SK-N-SH (cell line): ENCODE results near the gene SGTB. TPM values are rescaled to one million over a fixed set of nuclear protein-coding genes. Genes with fewer than 3 reads are reported as not detected.
A peak's percentile ranks its signal among the peaks of the same experiment; 100 is the strongest.

Experiments used
- CTCF ChIA-PET: fragments of 300-600, 350-600 bp; formaldehyde crosslinking; extraction: SDS; loops from one replicate; lab custom pipeline; 2021; lab: Yijun Ruan, JAX
- POLR2A ChIA-PET: fragments of 350-600 bp; sonication (Branson Sonifier 250); formaldehyde crosslinking; extraction: SDS; loops from one replicate; lab custom pipeline; 2020; ENCODE audit warnings: antibody characterized with exemption, inconsistent platforms; lab: Yijun Ruan, JAX
- DNase-seq: peaks from one replicate; pipeline ENCODE4 v3.0.0; 2012
- H2AFZ ChIP-seq: fragments of 200-600 bp; sonication (generic); 2 replicates; pipeline ENCODE4 v1.8.1; 2016; ENCODE audit warnings: antibody characterized with exemption, mild to moderate bottlenecking, low read depth
- H3F3A ChIP-seq: fragments of 200-600 bp; sonication (generic); replicated peaks from 2 replicates; pipeline ENCODE3; 2016; ENCODE audit warnings: antibody characterized with exemption, mild to moderate bottlenecking; ENCODE audit not compliant: insufficient read depth
- H3K27ac ChIP-seq, 2 experiments: fragments of 200-500 bp in 1 of 2; fragments of 200-600 bp in 1 of 2; sonication (Bioruptor generic) in 1 of 2; sonication (generic), shearing (Covaris generic) in 1 of 2; 2 replicates each; pipeline versions ENCODE4 v1.5.1 to v1.6.1; 2014 to 2016; ENCODE audit warnings: low read depth in 2 of 2, inconsistent platforms in 1 of 2, low read length in 1 of 2, mild to moderate bottlenecking in 1 of 2, mixed read lengths in 1 of 2
- H3K27me3 ChIP-seq: fragments of 200-600 bp; sonication (generic), shearing (Covaris generic); 2 replicates; pipeline ENCODE4 v1.6.1; 2016; ENCODE audit warnings: mixed run types; ENCODE audit not compliant: insufficient read depth
- H3K36me3 ChIP-seq, 2 experiments: fragments of 200-500 bp in 1 of 2; fragments of 200-600 bp in 1 of 2; sonication (Bioruptor generic) in 1 of 2; sonication (generic) in 1 of 2; replicated peaks in 1 of 2; 2 replicates each; pipeline versions ENCODE3 to v1.5.1; 2014 to 2016; ENCODE audit warnings: low read length in 1 of 2, mild to moderate bottlenecking in 1 of 2; ENCODE audit not compliant: insufficient read depth in 2 of 2, control insufficient read depth in 1 of 2
- H3K4me1 ChIP-seq, 2 experiments: fragments of 200-500 bp in 1 of 2; fragments of 200-600 bp in 1 of 2; sonication (Bioruptor generic) in 1 of 2; sonication (generic), shearing (Covaris generic) in 1 of 2; 2 replicates each; pipeline versions ENCODE4 v1.5.1 to v1.6.1; 2014 to 2016; ENCODE audit warnings: low read depth in 1 of 2, low read length in 1 of 2, mixed run types in 1 of 2; ENCODE audit not compliant: insufficient read depth in 2 of 2, control insufficient read depth in 1 of 2
- H3K4me2 ChIP-seq: fragments of 200-600 bp; sonication (generic), shearing (Covaris generic); 2 replicates; pipeline ENCODE4 v1.6.1; 2017; ENCODE audit warnings: mixed run types
- H3K4me3 ChIP-seq, 2 experiments: fragments of 200-500 bp in 1 of 2; fragments of 200-600 bp in 1 of 2; sonication (Bioruptor generic) in 1 of 2; sonication (generic), shearing (Covaris generic) in 1 of 2; 2 replicates each; pipeline versions ENCODE4 v1.5.1 to v1.8.1; 2014 to 2016; ENCODE audit warnings: low read depth in 2 of 2, inconsistent platforms in 1 of 2, low read length in 1 of 2, mild to moderate bottlenecking in 1 of 2, mixed read lengths in 1 of 2, moderate library complexity in 1 of 2
- H3K79me2 ChIP-seq: fragments of 200-600 bp; sonication (generic); 2 replicates; pipeline ENCODE4 v1.8.1; 2017; ENCODE audit warnings: mild to moderate bottlenecking; ENCODE audit not compliant: insufficient read depth
- H3K9ac ChIP-seq: fragments of 200-600 bp; sonication (generic); 2 replicates; pipeline ENCODE4 v1.6.1; 2017; ENCODE audit warnings: mixed run types
- H3K9me2 ChIP-seq: fragments of 200-600 bp; sonication (generic); 2 replicates; pipeline ENCODE4 v1.6.1; 2017; ENCODE audit warnings: mixed run types
- H3K9me3 ChIP-seq: fragments of 200-600 bp; sonication (generic); 2 replicates; pipeline ENCODE4 v1.6.1; 2017; ENCODE audit warnings: mixed run types, mild to moderate bottlenecking, moderate library complexity
- H4K20me1 ChIP-seq: fragments of 200-600 bp; sonication (generic); 2 replicates; pipeline ENCODE4 v1.6.1; 2017; ENCODE audit warnings: mild to moderate bottlenecking, mixed run types; ENCODE audit not compliant: insufficient read depth
- CTCF ChIP-seq: fragments of 200-600 bp; sonication (generic); IDR thresholded peaks from 2 replicates; pipeline ENCODE4 v1.6.1; 2017; ENCODE audit warnings: antibody characterized with exemption, mild to moderate bottlenecking, moderate library complexity
- GATA2 ChIP-seq: sonication (generic); formaldehyde crosslinking; IDR thresholded peaks from 2 replicates; pipeline ENCODE4 v1.5.0; 2020; ENCODE audit warnings: mild to moderate bottlenecking, missing genetic modification reagents
- MEF2A ChIP-seq: IDR thresholded peaks from 2 replicates; pipeline ENCODE4 v1.4.0; 2012; ENCODE audit warnings: low read depth, borderline replicate concordance
- MXI1 ChIP-seq: IDR thresholded peaks from 2 replicates; pipeline ENCODE4 v1.6.1; 2012; ENCODE audit warnings: mild to moderate bottlenecking, low read depth, low read length, improper control_type of control experiment
- RAD21 ChIP-seq: IDR thresholded peaks from 2 replicates; pipeline ENCODE4 v1.6.1; 2012; ENCODE audit warnings: mild to moderate bottlenecking, low read length
- RCOR1 ChIP-seq: fragments of 150-350 bp; IDR thresholded peaks from 2 replicates; pipeline ENCODE4 v1.6.1; 2017; ENCODE audit warnings: antibody characterized with exemption, low read length
- SMC3 ChIP-seq: IDR thresholded peaks from 2 replicates; pipeline ENCODE4 v1.6.1; 2012; ENCODE audit warnings: low read depth, low read length, improper control_type of control experiment
- TEAD4 ChIP-seq: IDR thresholded peaks from 2 replicates; pipeline ENCODE4 v1.4.0; 2012; ENCODE audit warnings: mild to moderate bottlenecking, borderline replicate concordance; ENCODE audit not compliant: insufficient read depth
- ZBTB33 ChIP-seq: IDR thresholded peaks from 2 replicates; pipeline ENCODE4 v1.4.0; 2012; ENCODE audit warnings: low read depth, borderline replicate concordance
- WGBS: methylation state at CpG from one replicate; pipeline ENCODE4 v1.1.6; 2017; ENCODE audit warnings: low lambda C conversion rate; 5-methylcytosine and 5-hydroxymethylcytosine counted together
- polyA plus RNA-seq, 3 experiments: library from polyadenylated mRNA; depleted of rRNA; stranded (reverse); fragments of >200 nt; gene quantifications; 2 replicates each; pipeline ENCODE4 v1.2.3, GENCODE V29; 2012

SGTB gene
- polyA plus RNA-seq, 1 of the 3 experiments (the other 2 are of a cell fraction), result 3.5 TPM

- Histone ChIP-seq H3K4me3 (no peak overlapping the region), H3K79me2 (peaks cover 4% of the 10 kb centered on the region; the same call in 1 of the 2 replicates), H3K27ac (no peak overlapping the region), H3K9ac (no peak overlapping the region), H2AFZ (no peak overlapping the region), H4K20me1 (no peaks in the 10 kb centered on the region), H3K4me1 (peaks cover 0 to 12% of the 10 kb centered on the region in 2 experiments; a peak in 2 of 4 replicates), H3K9me2 (no peaks in the 10 kb centered on the region), H3F3A (peaks cover 22% of the 10 kb centered on the region), H3K9me3 (no peaks in the 10 kb centered on the region), H3K36me3 (peaks cover 7 to 27% of the 10 kb centered on the region in 2 experiments), H3K4me2 (no peak overlapping the region), H3K27me3 (no peaks in the 10 kb centered on the region)
- DNase-seq, result no peak
- TF ChIP-seq TEAD4 (no peak), MXI1 (no peak)
- ChIA-PET CTCF (interaction anchor here (0.6 kb wide), 1 partner anchor 45 kb away, joined by 3 read pairs; no protein-coding TSS in a partner anchor), POLR2A (no interaction called here)
- 100% methylated on average over 1 of the region's 1 CpG for WGBS
These were observed 43.7 kb upstream of the SGTB start for GRCh38 chr5:65765582-65765981.

- DNase-seq, result no peak
- no peaks in the 10 kb centered on the region for H3K9me2 ChIP-seq
- H3K4me2 ChIP-seq, result no peak overlapping the region
- no peak overlapping the region for H2AFZ ChIP-seq
- H3K27me3 ChIP-seq, result no peaks in the 10 kb centered on the region
- H3K9me3 ChIP-seq, result no peaks in the 10 kb centered on the region
- no peaks in the 10 kb centered on the region for H4K20me1 ChIP-seq
- H3K4me3 ChIP-seq, result no peak overlapping the region
- ChIA-PET CTCF (no interaction called here), POLR2A (no interaction called here)
- H3K79me2 ChIP-seq, result peaks cover 4% of the 10 kb centered on the region; the same call in 1 of the 2 replicates
- H3K4me1 ChIP-seq, result 0 out of 4 replicates have a peak, but pooled peaks cover 0 to 4% of the 10 kb centered on the region in 2 experiments
- H3F3A ChIP-seq, result peaks cover 3% of the 10 kb centered on the region
- H3K36me3 ChIP-seq, result peaks cover 14 to 43% of the 10 kb centered on the region in 2 experiments
- 70% methylated on average over 1 of the region's 1 CpG for WGBS
- no peak overlapping the region for H3K27ac ChIP-seq
- no peak overlapping the region for H3K9ac ChIP-seq
- TF ChIP-seq SMC3, result no peak
- TF ChIP-seq RCOR1, result no peak
- no peak for TF ChIP-seq GATA2
- no peak for TF ChIP-seq MEF2A
These were observed 40.3 kb upstream of the SGTB start for GRCh38 chr5:65762234-65762633.

GRCh38 chr5:65760504-65761275 is 38.8 kb upstream of the SGTB start:
- H3K9ac ChIP-seq, result no peak overlapping the region
- peak; percentile 34 for TF ChIP-seq RAD21
- peak; percentile 23 for TF ChIP-seq CTCF
- TF ChIP-seq ZBTB33, result no peak
- H3K27ac ChIP-seq, result no peak overlapping the region
- H2AFZ ChIP-seq, result no peak overlapping the region
- H3K9me2 ChIP-seq, result no peaks in the 10 kb centered on the region
- ChIA-PET POLR2A (no interaction called here), CTCF (interaction anchor here (1.5 kb wide), 2 partner anchors 17 to 19 kb away, joined by 3 to 4 read pairs; no protein-coding TSS in a partner anchor)
- no peaks in the 10 kb centered on the region for H3K9me3 ChIP-seq
- H3K4me3 ChIP-seq, result no peak overlapping the region
- H3K79me2 ChIP-seq, result peaks cover 9% of the 10 kb centered on the region; the same call in 1 of the 2 replicates
- H3K36me3 ChIP-seq, result peaks cover 14 to 43% of the 10 kb centered on the region in 2 experiments
- 94% methylated on average over 2 of the region's 2 CpGs for WGBS
- H3K27me3 ChIP-seq, result no peaks in the 10 kb centered on the region
- DNase-seq, result no peak
- H3K4me2 ChIP-seq, result no peak overlapping the region
- H3F3A ChIP-seq, result peaks cover 3% of the 10 kb centered on the region
- 0 out of 4 replicates have a peak, but pooled peaks cover 0 to 4% of the 10 kb centered on the region in 2 experiments for H3K4me1 ChIP-seq
- H4K20me1 ChIP-seq, result no peaks in the 10 kb centered on the region
